Fibroblast of the aortic adventitia (primary cell): ENCODE data around the gene SIRT3. TPM values are rescaled to one million over a fixed set of nuclear protein-coding genes. Genes with fewer than 3 reads are reported as not detected.
"Not testable (repeated sequence)": the region's sequence is repeated elsewhere in the genome, so short reads cannot be mapped to it uniquely, and the experiment has no call there.

Source experiments
- DNase-seq: peaks from one replicate; pipeline ENCODE4 v3.0.0-alpha.2; 2010; ENCODE audit warnings: low read depth
- H3K4me3 ChIP-seq: 2 replicates; pipeline ENCODE4 v1.5.1; 2011; ENCODE audit warnings: low read depth, mild to moderate bottlenecking, control low read depth, low read length, moderate library complexity
- CTCF ChIP-seq: IDR thresholded peaks from 2 replicates; pipeline ENCODE4 v1.5.1; 2011; ENCODE audit warnings: mild to moderate bottlenecking, low read length, control low read depth, inconsistent platforms; ENCODE audit not compliant: insufficient read depth
- total RNA-seq: library from RNA; depleted of rRNA; stranded (reverse); fragments of >200 nt; gene quantifications from 2 replicates; pipeline ENCODE4 v1.2.3, GENCODE V29; 2012; ENCODE audit warnings: low replicate concordance

SIRT3 gene
- total RNA-seq, 1 donor, result 8.2 TPM

GRCh38 chr11:191490-192478 is 44.4 kb downstream of the SIRT3 start:
- peak; percentile 33 for TF ChIP-seq CTCF
- DNase-seq, H3K4me3 ChIP-seq: not testable (repeated sequence)

GRCh38 chr11:190546-190945 is 45.6 kb downstream of the SIRT3 start:
- H3K4me3 ChIP-seq, DNase-seq: not testable (repeated sequence)

- not testable (repeated sequence) for H3K4me3 ChIP-seq, DNase-seq
Measured at GRCh38 chr11:189843-190311, 46.3 kb downstream of the SIRT3 start.

GRCh38 chr11:189200-189783 is 46.9 kb downstream of the SIRT3 start:
- not testable (repeated sequence) for DNase-seq, H3K4me3 ChIP-seq

GRCh38 chr11:180242-180641 is 55.9 kb downstream of the SIRT3 start:
- not testable (repeated sequence) for H3K4me3 ChIP-seq, DNase-seq

Other genes starting within 250 kb of the SIRT3 start
- not detected in 2 replicates for gene SCGB1C1, start 43.3 kb downstream of the SIRT3 start, total RNA-seq
- 9.6 and 16.2 TPM in 2 replicates for gene BET1L, start 28.9 kb downstream of the SIRT3 start, total RNA-seq
- gene RIC8A, start 28.6 kb downstream of the SIRT3 start, total RNA-seq, result 135 and 148 TPM in 2 replicates
- 96.9 and 121 TPM in 2 replicates for gene PSMD13, start 634 bp upstream of the SIRT3 start, total RNA-seq
- gene NLRP6, start 42.1 kb upstream of the SIRT3 start, total RNA-seq, result not detected in 2 replicates
- gene PGGHG, start 52.8 kb upstream of the SIRT3 start, total RNA-seq, result 5.3 and 6.9 TPM in 2 replicates
- gene IFITM5, start 63.2 kb upstream of the SIRT3 start, total RNA-seq, result not detected in 2 replicates
- gene IFITM2, start 71.5 kb upstream of the SIRT3 start, total RNA-seq, result 50.1 and 88.1 TPM in 2 replicates
- 20.9 and 24.2 TPM in 2 replicates for gene IFITM1, start 77.7 kb upstream of the SIRT3 start, total RNA-seq
- gene IFITM3, start 84.5 kb upstream of the SIRT3 start, total RNA-seq, result 34.3 and 95.4 TPM in 2 replicates
- 1.5 and 1.9 TPM in 2 replicates for gene B4GALNT4, start 133.2 kb upstream of the SIRT3 start, total RNA-seq
- 1.3 and 5.6 TPM in 2 replicates for gene PKP3, start 157.9 kb upstream of the SIRT3 start, total RNA-seq
- gene SIGIRR, start 178.7 kb upstream of the SIRT3 start, total RNA-seq, result 30.4 and 38.7 TPM in 2 replicates
- not detected in 2 replicates for gene ANO9, start 205.7 kb upstream of the SIRT3 start, total RNA-seq
- 28.7 and 51.6 TPM in 2 replicates for gene PTDSS2, start 213.9 kb upstream of the SIRT3 start, total RNA-seq